Activated CD8-positive, alpha-beta T cell treated with anti-CD3 and anti-CD28 coated beads, Interleukin-2, amount 10 ng/mL, durations not matched to agents 7 days and 5 days (primary cell): ENCODE results near the gene PAK6. TPM values are rescaled to one million over a fixed set of nuclear protein-coding genes. Genes with fewer than 3 reads are reported as not detected.

Source experiments
- ATAC-seq: fragments of 150-1000 bp; cut with Tn5 transposase; one replicate; pipeline ENCODE4 v1.10.0; 2021; ENCODE audit warnings: moderate library complexity
- CTCF ChIA-PET: fragments of 350-600 bp; sonication (Branson Sonifier 250); formaldehyde crosslinking; loops from one replicate; lab custom pipeline; 2021; ENCODE audit warnings: antibody characterized with exemption; lab: Charles Lee
- POLR2A ChIA-PET: fragments of 350-600 bp; sonication (Branson Sonifier 250); formaldehyde crosslinking; loops from one replicate; lab custom pipeline; 2021; ENCODE audit warnings: antibody characterized with exemption; lab: Charles Lee
- DNase-seq: peaks from one replicate; pipeline ENCODE4 v3.0.0-alpha.2; 2020
- H3K27ac Mint-ChIP-seq: one replicate; pipeline ENCODE4 v1.8.0; 2021; ENCODE audit warnings: mild to moderate bottlenecking, mixed read lengths
- H3K27me3 Mint-ChIP-seq: one replicate; pipeline ENCODE4 v1.8.0; 2021; ENCODE audit warnings: low read depth, mixed read lengths
- H3K36me3 Mint-ChIP-seq: one replicate; pipeline ENCODE4 v1.8.0; 2021; ENCODE audit warnings: low read depth, mixed read lengths
- H3K4me1 Mint-ChIP-seq: one replicate; pipeline ENCODE4 v1.8.0; 2021; ENCODE audit warnings: low read depth, mixed read lengths
- H3K4me3 Mint-ChIP-seq: one replicate; pipeline ENCODE4 v1.8.0; 2021; ENCODE audit warnings: mild to moderate bottlenecking, mixed read lengths
- H3K9me3 Mint-ChIP-seq: one replicate; pipeline ENCODE4 v1.8.0; 2022; ENCODE audit warnings: mixed read lengths; ENCODE audit not compliant: insufficient read depth
- total RNA-seq, 2 experiments: library from RNA; stranded (reverse); gene quantifications; one replicate each; pipeline ENCODE4 v1.2.3, GENCODE V29; 2021

Gene PAK6
- total RNA-seq, 2 experiments from 2014 or later, result 1.2 to 1.4 TPM

DNA sequence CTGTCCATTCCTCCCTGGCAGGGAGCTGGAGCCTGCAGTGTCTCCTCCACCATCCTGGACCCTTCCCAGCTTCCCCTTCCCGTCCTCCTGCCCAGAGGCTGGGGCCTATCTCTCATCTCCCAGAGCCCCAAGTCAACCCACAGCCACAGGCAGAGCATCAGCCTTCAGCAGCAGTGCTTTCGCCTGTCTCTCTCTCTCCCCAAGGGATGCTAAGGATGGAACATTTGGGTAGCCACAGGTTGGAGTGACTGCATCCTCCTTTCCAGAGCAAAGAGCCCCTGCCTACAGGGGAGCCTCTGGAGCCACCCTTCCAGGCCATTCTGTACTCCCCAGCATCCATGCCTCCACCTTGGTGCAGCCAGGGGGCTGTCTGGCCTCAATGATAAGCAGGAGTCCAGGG lies 64.7 kb downstream of the PAK6 start:
- Mint-ChIP-seq H3K9me3 (no peaks in the 10 kb centered on the region), H3K4me1 (peaks cover 22% of the 10 kb centered on the region), H3K36me3 (peaks cover 51% of the 10 kb centered on the region), H3K27me3 (no peaks in the 10 kb centered on the region), H3K4me3 (no peak overlapping the region), H3K27ac (no peak overlapping the region)
- no peak for ATAC-seq
- ChIA-PET POLR2A (interaction anchor here (1.0 kb wide), 1 partner anchor 18 kb away, joined by 3 read pairs; no protein-coding TSS in a partner anchor), CTCF (interaction anchor here (0.9 to 21.9 kb wide), 4 partner anchors 17 to 27 kb away, joined by 3 to 559 read pairs (median 4); partner anchors contain the start of genes ANKRD63 and INAFM2)
- no peak for DNase-seq

DNA sequence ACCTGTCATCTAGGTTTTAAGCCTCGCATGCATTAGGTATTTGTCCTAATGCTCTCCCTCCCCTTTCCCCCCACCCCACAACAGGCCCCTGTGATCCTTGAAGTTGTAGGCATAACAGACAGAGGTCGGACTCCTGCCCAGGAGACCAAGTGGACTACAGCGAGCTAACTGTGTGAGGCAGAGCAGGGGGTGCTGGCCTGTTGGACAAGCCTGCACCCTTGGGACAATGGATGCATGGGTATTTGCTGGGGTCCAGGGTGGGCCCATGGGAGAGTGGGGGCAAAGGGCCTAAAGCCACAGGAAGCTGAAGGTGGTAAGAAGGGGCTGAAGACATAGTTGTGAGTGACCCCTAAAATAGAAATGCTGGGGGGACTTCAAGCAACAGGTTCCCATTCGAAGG lies 66.4 kb downstream of the PAK6 start:
- H3K27ac Mint-ChIP-seq, result no peak overlapping the region
- peaks cover 38% of the 10 kb centered on the region for H3K4me1 Mint-ChIP-seq
- no peak overlapping the region for H3K4me3 Mint-ChIP-seq
- H3K36me3 Mint-ChIP-seq, result peaks cover 40% of the 10 kb centered on the region
- CTCF ChIA-PET, result interaction anchor here (1.1 to 21.9 kb wide), 3 partner anchors 29 to 88 kb away, joined by 3 to 559 read pairs (median 7); no protein-coding TSS in a partner anchor
- no peaks in the 10 kb centered on the region for H3K9me3 Mint-ChIP-seq
- no peaks in the 10 kb centered on the region for H3K27me3 Mint-ChIP-seq
- DNase-seq (no peak), ATAC-seq (no peak)
- POLR2A ChIA-PET, result no interaction called here

DNA sequence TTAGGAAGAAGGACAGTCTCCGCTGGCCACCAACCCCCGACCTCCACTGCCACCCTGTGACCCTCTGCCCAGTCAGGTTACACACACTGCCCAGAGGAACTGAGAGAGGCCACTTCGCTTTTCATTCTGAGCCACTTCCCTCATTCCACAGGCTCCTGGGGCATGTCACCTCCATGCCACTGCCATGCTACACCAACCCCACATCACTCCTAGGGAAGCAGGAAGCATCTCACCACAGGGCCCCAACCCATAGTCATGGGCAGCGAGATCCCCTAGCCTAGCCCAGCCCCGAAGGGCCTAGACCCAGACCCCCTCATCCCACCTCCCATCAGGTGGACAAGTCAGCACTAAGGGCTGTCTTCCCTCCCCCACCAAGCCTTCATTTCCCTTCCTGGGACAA lies 67.5 kb downstream of the PAK6 start:
- Mint-ChIP-seq H3K4me3 (peak overlapping the region; percentile 99), H3K27me3 (peaks cover 4% of the 10 kb centered on the region), H3K27ac (peak overlapping the region; percentile 98), H3K4me1 (peaks cover 38% of the 10 kb centered on the region), H3K9me3 (no peaks in the 10 kb centered on the region), H3K36me3 (peaks cover 31% of the 10 kb centered on the region)
- POLR2A ChIA-PET, result interaction anchor here (1.0 to 3.0 kb wide), 7 partner anchors 10 to 29 kb away, joined by 3 to 17 read pairs (median 8); partner anchors contain the start of gene INAFM2
- DNase-seq (no peak), ATAC-seq (no peak)
- CTCF ChIA-PET, result interaction anchor here (0.9 to 21.9 kb wide), 18 partner anchors 10 to 197 kb away, joined by 3 to 559 read pairs (median 5); partner anchors contain the start of genes ANKRD63, BMF, CCDC9B and INAFM2

- peaks cover 38% of the 10 kb centered on the region for H3K4me1 Mint-ChIP-seq
- peaks cover 7% of the 10 kb centered on the region for H3K27me3 Mint-ChIP-seq
- H3K4me3 Mint-ChIP-seq, result peak overlapping the region; percentile 99
- CTCF ChIA-PET, result interaction anchor here (0.7 to 21.9 kb wide), 30 partner anchors 9 to 258 kb away, joined by 3 to 559 read pairs (median 4); partner anchors contain the start of genes ANKRD63, BMF, CCDC9B and DISP2
- H3K36me3 Mint-ChIP-seq, result peaks cover 26% of the 10 kb centered on the region
- DNase-seq (peak; percentile 38), ATAC-seq (peak; percentile 28)
- peak overlapping the region; percentile 98 for H3K27ac Mint-ChIP-seq
- POLR2A ChIA-PET, result interaction anchor here (1.0 to 3.0 kb wide), 8 partner anchors 11 to 29 kb away, joined by 3 to 17 read pairs (median 7); partner anchors contain the start of gene INAFM2
- H3K9me3 Mint-ChIP-seq, result no peaks in the 10 kb centered on the region
These were observed 68.0 kb downstream of the PAK6 start for GRCh38 chr15:40306908-40307307.

DNA sequence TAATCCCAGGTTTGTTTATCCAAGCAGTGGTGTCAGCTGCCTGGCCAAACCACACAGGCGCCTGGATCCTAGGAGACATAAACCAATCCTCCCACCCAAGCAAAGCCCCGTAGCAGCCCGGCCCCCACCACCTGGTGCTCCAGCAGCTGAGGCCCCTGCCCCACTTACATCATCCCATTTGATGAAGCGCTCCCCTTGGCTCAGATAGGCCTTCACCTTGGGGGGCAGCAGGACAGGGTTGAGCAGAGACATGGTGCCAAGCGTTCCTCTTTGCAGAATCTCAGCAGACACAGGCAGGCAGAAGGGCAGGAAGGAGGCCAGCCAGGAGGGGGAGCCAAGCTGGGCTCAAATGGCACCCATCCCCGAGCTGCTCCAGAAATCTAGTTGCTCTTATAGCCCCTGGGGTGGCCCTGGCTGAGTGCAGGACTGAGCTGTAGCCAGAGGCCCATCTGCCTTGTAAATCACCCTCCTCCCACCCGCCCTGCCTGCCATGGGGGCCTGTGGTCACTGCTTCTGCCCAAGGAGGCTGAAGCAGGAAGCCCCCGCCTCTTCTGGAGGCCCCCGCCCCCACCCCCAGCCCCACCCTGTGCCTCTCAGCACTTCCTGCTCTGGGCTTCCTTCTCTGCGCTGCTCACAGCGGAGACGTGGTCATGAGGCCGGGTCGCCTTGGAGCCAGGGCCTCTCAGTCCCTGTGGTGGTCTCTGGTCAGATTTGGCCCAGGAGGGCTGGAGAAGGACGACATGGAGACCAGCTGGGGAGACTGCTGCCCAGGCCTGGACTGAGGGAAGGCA lies 68.8 kb downstream of the PAK6 start, which contains the start of gene PLCB2:
TSS of gene PLCB2 (minus strand) at position 515 of the 791 bp plus-strand sequence. CDS start at position 252, 263 bp downstream.
- Mint-ChIP-seq H3K27me3 (peaks cover 13% of the 10 kb centered on the region), H3K36me3 (peaks cover 25% of the 10 kb centered on the region), H3K27ac (peak within 1 kb of the TSS; percentile 98), H3K4me3 (peak within 1 kb of the TSS; percentile 99), H3K9me3 (no peaks in the 10 kb centered on the region), H3K4me1 (peaks cover 38% of the 10 kb centered on the region)
- DNase-seq (peak; percentile 82), ATAC-seq (peak; percentile 81)
- ChIA-PET POLR2A (interaction anchor here (0.5 to 3.8 kb wide), 19 partner anchors 10 to 676 kb away, joined by 3 to 21 read pairs (median 5); partner anchors contain the start of genes ANKRD63, BAHD1 and INAFM2), CTCF (interaction anchor here (0.7 to 21.9 kb wide), 34 partner anchors 10 to 259 kb away, joined by 3 to 559 read pairs (median 4); partner anchors contain the start of genes ANKRD63, BMF, CCDC9B and DISP2)

DNA sequence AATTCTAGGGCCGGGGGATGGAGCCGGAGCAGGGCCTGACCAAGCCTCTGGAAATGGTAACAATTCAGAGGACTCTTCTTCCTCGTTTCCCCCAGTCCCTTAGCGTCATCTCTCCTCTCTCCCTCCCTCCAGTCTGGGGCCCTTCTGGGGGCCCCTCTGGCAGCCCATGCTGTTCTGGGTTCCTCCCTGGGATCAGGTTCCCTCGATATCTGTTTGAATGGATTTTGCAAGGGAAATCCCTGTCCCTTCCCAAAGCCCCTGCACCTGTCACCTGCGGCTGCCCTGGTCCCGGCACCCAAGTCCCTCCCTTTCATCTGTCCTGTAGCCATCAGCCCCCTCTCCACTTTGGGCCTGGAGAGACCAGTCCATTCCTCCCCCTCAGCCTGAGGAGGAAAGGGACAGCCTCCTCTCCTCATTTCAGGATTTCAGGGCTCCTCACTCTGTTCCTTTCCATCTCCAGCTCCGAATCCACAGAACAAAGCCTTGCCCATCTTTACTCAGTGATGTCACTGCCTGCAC lies 70.5 kb downstream of the PAK6 start:
- H3K4me1 Mint-ChIP-seq, result peaks cover 43% of the 10 kb centered on the region
- H3K27me3 Mint-ChIP-seq, result peaks cover 26% of the 10 kb centered on the region
- no peaks in the 10 kb centered on the region for H3K9me3 Mint-ChIP-seq

DNA sequence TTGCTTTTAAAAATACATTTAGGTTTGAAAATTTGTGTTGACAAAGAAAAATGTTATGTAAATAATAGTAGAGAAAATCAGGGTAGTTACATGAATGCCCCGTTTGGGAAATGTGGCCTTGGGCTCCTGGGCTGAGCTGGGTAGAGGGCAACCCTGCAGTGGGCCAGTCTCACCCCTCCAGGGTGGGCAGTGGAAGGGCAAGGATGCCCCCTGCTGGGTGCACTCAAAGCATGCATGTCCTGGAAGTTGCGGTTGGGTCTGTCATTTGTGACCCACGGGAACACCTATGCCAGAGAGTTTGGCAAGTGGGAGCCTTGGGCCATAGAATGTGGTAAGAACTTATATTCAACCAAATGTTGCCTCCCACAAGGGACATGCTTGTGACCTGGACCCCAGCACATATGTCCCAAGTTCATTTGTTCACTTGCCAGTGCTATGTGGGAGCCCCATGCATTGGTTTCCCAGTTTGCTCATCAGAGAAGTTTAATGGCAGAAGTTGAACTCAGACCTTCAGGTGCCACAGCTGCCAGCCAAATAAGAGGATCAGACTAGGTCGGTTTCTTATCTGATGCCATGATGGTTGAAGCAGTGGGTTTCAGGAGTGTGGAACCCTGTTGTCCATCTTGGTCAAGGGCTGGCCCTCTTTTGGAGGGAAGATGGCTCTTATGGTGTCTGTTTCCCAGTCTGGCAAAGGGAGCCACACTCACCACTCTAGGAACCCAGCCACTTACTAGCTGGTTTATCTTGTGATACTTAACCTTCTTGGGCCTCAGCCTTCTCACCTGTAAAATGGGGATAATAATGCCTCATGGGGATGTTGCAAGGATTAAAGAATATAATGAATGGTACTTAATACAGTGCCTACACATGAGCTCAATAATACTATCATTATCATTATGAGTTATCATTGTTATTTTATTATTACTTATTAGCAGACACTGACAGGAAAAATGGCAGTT lies 71.4 kb downstream of the PAK6 start:
- H3K4me1 Mint-ChIP-seq, result peaks cover 39% of the 10 kb centered on the region
- peaks cover 7% of the 10 kb centered on the region for H3K36me3 Mint-ChIP-seq
- H3K27ac Mint-ChIP-seq, result peak overlapping the region; percentile 98
- DNase-seq (peak; percentile 76), ATAC-seq (no peak)
- H3K27me3 Mint-ChIP-seq, result peaks cover 31% of the 10 kb centered on the region
- peak overlapping the region; percentile 99 for H3K4me3 Mint-ChIP-seq
- no peaks in the 10 kb centered on the region for H3K9me3 Mint-ChIP-seq
- POLR2A ChIA-PET, result interaction anchor here (0.9 to 3.8 kb wide), 3 partner anchors 13 to 32 kb away, joined by 3 to 21 read pairs (median 4); no protein-coding TSS in a partner anchor
- CTCF ChIA-PET, result interaction anchor here (0.7 to 21.9 kb wide), 32 partner anchors 9 to 422 kb away, joined by 3 to 559 read pairs (median 4); partner anchors contain the start of genes ANKRD63, BUB1B, CCDC9B and INAFM2

More for the DNA sequence above, 70.5 kb downstream of the PAK6 start:
- POLR2A ChIA-PET, result interaction anchor here (0.8 to 3.8 kb wide), 5 partner anchors 14 to 680 kb away, joined by 3 to 21 read pairs (median 4); partner anchors contain the start of genes CHST14 and INAFM2
- ATAC-seq (no peak), DNase-seq (no peak)
- CTCF ChIA-PET, result interaction anchor here (0.7 to 21.9 kb wide), 32 partner anchors 8 to 421 kb away, joined by 3 to 559 read pairs (median 4); partner anchors contain the start of genes ANKRD63, BUB1B, CCDC9B and INAFM2
- Mint-ChIP-seq H3K4me3 (peak overlapping the region; percentile 99), H3K27ac (peak overlapping the region; percentile 98), H3K36me3 (peaks cover 8% of the 10 kb centered on the region)

DNA sequence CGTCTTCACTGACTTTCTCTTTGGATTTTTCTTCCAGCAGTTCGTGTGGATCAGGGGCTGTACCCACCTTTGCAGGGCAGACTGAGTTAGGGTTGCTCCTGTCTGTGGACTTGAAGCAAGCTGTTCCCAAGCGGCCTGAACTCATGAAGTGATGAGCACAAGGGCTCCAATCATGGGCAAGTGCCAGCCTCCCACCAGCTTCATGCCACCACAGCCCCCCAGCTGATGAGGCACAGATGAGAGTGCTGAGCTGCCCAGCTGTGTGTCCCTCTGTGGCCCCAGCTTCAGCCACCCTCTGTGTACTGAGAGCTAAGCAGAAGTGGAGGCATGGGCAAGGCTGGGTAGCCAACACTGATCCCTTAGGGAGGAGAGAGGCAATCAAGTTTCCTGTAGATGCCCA lies 72.1 kb downstream of the PAK6 start:
- no peak for ATAC-seq
- CTCF ChIA-PET, result interaction anchor here (1.2 to 21.9 kb wide), 8 partner anchors 9 to 93 kb away, joined by 3 to 559 read pairs (median 25); partner anchors contain the start of genes ANKRD63, CCDC9B and INAFM2
- Mint-ChIP-seq H3K4me1 (peaks cover 34% of the 10 kb centered on the region), H3K36me3 (peaks cover 7% of the 10 kb centered on the region), H3K4me3 (no peak overlapping the region), H3K27me3 (peaks cover 36% of the 10 kb centered on the region), H3K9me3 (no peaks in the 10 kb centered on the region), H3K27ac (no peak overlapping the region)
- POLR2A ChIA-PET, result interaction anchor here (0.9 to 3.8 kb wide), 2 partner anchors 12 to 33 kb away, joined by 3 to 21 read pairs; no protein-coding TSS in a partner anchor
- no peak for DNase-seq

DNA sequence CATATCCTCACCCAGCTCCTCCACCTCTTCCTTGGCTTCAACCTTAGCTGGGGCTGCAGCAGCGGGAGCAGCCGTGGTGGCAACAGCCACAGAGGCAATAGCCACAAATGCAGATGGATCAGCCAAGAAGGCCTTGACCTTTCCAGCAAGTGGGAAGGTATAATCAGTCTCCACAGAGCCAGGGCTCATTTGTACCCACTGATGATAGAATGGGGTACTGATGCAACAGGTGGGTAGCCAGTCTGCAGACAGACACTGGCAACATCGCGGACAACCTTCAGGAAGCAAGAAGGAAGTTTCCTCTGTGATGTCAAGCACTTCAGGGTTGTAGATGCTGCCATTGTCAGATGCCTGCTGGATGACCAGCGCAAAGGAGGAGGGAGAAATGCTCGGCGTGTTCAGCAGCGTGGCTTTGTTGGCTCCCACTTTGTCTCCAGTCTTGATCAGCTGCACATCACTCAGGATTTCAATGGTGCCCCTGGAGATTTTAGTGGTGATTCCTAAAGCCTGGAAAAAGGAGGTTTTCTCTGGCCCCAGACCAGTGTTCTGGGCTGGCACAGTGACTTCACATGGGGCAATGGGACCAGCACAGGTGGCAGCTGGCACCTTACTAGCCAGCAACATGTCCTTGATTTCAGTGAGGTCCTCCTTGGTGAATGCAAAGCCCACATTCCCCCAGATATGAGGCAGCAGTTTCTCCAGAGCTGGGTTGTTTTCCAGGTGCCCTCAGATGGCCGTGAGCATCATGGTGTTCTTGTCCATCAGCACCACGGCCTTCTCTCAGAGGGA lies 73.7 kb downstream of the PAK6 start:
- H3K9me3 Mint-ChIP-seq, result no peaks in the 10 kb centered on the region
- ChIA-PET POLR2A (interaction anchor here (0.8 to 0.9 kb wide), 2 partner anchors 20 to 119 kb away, joined by 3 to 5 read pairs; no protein-coding TSS in a partner anchor), CTCF (interaction anchor here (0.8 to 21.9 kb wide), 7 partner anchors 7 to 86 kb away, joined by 3 to 559 read pairs (median 3); partner anchors contain the start of genes ANKRD63, CCDC9B and INAFM2)
- DNase-seq (no peak), ATAC-seq (no peak)
- H3K27me3 Mint-ChIP-seq, result peaks cover 49% of the 10 kb centered on the region
- no peaks in the 10 kb centered on the region for H3K36me3 Mint-ChIP-seq
- H3K4me1 Mint-ChIP-seq, result peaks cover 27% of the 10 kb centered on the region
- H3K27ac Mint-ChIP-seq, result no peak overlapping the region
- H3K4me3 Mint-ChIP-seq, result no peak overlapping the region
